CMK (cell line): ENCODE measurements around the gene FAM210B.
"Not testable (repeated sequence)": the region's sequence is repeated elsewhere in the genome, so short reads cannot be mapped to it uniquely, and the experiment has no call there.

Source experiments
- DNase-seq: peaks from one replicate; pipeline ENCODE4 v3.0.0-alpha.2; 2010; ENCODE audit warnings: low read depth

The FAM210B gene

DNA sequence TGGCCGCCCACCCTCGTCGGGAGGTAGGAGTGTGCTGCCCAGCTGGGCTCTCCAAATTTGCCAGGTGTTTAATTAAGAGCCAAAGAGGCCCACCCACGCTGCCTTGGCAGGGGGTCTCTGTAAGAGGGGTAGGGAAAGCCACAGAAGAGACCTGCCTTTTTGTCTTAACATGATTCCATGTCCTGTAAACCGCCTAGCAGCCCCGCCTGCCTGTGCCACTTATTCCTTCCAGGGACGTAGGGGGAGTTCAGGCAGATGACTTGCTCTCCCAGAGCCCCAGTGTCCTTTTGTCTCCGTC lies 2.1 kb downstream of the FAM210B start:
- DNase-seq, result no peak

DNA sequence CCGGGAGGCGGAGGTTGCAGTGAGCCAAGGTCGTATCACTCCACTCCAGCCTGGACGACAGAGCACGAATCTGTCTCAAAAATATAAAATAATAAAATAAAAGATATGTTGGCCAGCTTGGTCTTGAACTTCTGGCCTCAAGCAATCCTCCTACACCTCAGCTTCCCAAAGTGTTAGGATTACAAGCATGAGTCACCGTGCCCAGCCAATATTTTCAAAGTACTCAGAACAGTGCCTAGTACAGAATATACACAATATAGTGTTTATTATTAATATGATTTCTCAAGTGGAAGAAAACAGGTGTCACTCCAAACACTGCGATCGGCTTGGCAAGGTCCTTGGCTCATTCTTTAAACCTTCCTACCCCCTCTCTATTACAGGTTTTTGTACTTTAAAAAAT lies 3.1 kb downstream of the FAM210B start:
- no peak for DNase-seq

DNA sequence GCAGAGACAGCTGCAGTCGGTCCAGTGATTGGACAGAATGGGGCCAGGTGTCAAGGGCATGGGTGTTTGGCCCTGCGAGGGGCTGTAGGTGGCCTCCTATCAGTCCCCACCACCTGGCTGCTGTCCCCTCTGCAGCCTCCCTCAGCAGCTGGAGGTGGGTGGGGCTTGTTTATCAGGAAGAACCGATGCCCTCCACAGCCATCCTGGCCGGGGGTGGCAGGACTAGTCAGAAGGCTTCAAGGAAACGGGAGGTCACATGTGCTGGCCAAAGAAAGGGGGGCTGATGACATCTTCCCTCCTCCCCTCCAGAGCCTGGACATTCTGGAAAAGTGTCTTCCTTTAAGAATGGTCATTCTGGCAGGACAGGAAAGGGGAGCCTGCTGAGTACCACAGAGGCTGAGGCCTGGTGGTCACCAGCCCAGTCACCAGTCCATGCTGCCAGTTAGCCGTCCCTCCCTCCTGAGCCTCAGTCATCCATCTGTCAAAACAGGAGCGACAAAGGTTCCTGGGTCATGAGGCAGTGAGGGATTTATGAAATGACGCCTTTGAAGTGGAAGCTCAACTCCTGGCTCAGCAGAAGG lies 4.1 kb downstream of the FAM210B start:
- DNase-seq, result peak; percentile 87

DNA sequence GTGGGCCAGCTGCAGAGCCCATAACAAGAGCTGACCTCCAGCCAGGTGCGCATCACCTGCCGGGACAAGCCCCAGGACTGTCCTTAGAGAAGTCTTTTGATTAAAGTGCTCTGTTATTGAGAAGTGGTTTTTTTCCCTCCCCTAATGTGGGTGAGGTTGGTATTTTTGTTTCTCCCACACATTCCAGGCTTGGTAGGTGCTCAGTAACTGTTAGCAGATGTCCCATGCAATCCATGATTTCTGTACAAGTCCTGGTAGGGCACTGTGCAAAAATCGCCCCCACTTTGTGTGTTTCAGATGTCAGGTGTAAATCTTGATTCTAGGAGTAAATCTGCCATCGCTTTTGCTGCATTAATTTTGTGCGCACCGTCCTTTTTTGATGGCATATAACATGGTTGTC lies 4.7 kb downstream of the FAM210B start:
- DNase-seq, result no peak

DNA sequence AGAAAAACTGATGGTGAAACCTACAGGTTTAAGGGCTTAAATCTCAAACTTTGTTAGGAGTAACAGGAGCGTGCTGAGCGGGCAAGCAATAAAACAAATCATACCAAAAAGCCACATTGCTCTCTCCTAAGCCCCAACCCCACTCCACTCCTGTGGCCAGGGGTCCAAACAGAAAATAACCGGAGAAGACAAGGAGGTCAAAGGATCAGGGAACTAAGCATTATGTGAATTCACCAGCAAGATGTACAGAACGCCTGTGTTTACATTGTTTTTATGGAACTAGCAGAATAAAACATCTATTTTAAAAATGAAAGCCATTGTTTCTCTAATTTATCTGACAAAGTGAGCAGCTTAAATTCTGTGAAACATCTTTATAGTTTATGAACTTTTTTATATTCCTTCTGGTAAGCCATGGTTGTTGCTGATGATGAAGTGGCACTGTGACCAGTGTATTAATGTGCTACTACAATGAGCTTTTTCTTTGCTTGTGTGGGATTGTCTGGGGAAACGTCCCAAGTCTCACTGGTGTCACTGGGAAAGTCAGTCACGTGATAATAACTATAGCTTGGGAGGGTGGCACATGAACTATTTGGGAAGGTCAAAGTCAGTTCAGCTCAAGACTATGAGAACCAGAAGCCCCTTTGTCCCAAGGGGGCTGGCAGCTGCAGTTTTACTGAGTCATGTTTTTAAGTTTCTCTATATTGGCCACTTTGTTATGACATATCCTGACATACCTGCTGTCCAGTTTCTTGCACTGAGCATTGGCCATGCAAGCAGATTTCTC lies 9.8 kb downstream of the FAM210B start:
- no peak for DNase-seq

DNA sequence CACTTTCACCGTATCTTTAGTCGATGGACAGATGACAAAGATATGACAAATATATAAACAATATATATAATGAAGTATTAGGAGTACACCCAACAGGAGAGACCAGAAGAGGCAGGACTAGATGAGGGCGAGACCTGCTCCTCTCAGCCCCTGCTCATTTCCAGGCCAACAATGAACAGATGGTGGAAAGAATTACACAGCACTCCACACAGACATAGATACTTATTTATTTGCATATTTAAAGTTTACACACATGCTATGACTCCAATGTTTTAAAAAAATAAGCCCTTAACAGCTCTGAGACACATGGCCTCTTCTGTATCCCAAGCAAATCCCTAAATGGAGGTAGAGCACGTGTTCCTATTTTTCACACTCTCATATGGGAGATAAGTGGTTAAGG lies 10.4 kb downstream of the FAM210B start:
- no peak for DNase-seq

DNA sequence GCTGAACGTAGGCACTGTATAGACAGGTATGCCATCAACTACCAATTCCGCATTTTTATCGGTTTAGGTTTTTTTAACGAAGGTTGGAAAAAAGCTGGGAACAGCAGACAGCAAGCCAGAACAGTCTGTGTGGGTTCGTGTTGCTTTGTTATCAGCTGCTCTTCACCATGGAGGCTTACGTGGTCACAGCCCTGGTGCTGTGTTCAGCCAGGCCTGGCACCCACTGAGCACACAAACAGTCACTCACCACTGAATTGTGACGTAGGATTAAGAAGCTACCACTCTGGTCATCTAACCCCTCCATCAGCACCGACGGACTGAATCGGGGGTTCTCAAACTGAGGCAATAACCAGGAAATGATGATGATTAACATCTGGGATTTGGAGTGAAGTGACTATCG lies 13.2 kb downstream of the FAM210B start:
- no peak for DNase-seq

DNA sequence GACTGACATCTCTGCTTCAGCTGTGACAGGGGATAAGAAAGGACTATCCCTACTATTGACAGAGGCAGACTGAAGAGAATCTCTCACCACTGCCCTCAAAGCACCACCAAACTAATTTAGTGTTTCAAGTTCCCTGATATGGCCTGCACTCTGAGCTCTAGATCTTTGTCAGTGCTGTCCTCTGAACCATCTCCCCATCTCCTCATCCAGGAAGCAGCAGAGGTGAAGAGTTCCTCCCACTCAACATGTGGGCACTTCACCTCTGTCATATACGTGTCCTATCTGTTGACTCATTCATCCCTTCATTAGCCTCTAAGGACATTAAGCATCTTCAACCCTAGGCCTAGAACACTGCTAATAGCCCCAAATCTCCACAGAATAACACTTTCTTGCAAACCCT lies 14.1 kb downstream of the FAM210B start:
- DNase-seq, result no peak

DNA sequence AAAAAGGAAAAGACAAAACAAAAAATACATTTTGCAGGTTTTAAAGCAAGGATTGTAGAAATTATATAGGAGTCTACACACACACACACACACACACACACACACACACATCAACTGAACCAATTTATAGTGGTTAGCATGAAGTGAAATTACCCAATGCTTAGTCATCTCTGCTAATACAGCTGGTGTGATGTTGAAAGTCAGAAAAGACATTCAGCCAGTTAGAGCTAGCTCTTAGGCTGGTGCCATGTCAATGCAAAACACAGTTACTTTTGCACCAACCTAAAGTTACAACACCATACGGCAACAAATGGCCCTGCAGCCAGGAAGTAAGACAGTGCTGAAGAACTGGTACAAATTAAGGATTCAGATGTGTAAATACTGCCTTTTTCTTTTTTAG lies 15.2 kb downstream of the FAM210B start:
- no peak for DNase-seq

DNA sequence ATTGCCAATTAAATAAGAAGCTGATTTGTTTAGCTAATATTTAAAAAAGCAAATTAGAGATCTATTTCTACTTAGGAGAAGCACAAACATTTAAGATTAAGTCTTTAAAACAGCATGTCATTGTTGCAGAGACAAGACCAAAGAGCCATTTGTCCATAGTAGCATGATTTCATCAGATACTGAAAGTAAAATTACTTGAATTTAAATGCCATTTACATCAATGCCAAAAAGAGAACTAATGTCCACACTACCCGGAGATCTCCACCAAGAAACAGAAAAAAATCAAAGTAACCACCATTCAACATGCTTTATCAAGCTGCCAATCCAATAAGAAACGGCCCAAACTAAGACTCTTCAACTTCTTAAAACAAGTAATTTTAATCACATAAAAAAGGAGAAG lies 17.6 kb downstream of the FAM210B start:
- no peak for DNase-seq

DNA sequence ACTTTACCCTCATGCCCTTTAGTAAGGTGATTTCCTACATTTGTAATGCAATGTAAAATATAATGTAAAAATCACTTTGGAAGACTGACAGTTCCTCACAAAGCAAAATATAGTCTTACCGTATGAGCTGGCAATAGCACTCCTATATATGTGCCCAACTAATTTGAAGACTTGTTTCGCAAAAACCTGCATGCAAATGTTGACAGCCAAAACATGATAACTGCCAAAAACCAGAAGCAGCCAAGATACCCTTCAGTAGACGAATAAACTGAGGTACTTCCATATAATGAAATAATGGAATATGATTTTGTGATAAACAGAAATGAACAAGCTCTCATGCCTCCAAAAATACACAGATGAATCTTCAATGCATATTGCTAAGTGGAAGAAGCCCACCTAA lies 19.6 kb downstream of the FAM210B start:
- DNase-seq, result no peak

DNA sequence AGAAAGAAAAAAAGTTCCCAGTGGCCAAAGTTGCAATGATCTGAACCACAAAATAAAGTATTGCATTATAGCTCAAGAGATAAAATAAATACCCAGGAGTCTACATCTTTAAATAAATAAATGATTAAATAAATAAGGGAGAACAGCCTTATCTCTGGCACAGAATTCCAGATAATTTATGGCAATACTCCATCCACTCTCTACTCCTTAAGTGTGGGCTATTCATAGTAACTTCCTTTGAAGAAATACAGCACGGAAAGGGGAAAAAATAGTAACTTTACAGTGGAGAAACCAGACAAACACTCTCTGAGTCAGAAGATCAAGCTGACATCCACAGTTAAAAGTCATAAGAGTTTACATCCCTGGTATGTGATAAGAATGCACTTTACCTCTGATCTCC lies 21.6 kb downstream of the FAM210B start:
- no peak for DNase-seq

DNA sequence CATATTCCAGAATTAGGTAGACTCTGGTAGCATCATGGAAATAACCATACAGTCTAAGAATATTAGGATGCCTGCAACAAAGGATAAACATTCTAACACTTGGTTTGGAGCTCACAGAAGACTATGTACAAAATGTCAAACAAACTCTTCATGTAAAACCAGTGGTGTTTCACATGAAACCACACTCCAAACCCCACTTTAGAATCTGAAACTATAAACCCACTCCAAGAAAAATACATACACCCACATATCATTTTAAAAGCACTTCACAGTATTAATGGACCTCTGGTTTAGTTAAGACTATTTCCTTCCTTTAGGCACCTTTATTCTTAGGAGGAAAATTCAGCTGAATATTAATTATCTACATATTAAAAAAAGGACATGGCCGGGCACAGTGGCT lies 22.7 kb downstream of the FAM210B start:
- DNase-seq, result no peak

DNA sequence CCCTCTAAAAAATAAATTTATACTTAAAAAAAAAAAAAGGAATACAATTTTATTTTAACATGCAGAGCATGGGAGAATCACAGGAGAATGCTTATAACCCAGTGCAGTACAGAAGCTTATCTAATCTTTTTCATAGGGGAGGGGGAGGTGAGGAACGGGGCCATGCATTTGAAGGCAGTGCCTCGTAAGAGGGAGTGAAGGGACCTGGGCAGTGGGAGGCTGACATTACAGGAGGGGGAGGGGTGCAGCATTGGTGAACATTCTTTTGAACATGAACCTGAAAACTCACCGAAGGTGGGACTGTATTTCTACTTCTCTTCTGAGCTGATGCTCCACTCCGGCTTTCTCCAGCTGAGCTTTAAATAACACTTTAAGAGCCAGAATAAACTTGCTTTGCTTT lies 23.9 kb downstream of the FAM210B start:
- no peak for DNase-seq

DNA sequence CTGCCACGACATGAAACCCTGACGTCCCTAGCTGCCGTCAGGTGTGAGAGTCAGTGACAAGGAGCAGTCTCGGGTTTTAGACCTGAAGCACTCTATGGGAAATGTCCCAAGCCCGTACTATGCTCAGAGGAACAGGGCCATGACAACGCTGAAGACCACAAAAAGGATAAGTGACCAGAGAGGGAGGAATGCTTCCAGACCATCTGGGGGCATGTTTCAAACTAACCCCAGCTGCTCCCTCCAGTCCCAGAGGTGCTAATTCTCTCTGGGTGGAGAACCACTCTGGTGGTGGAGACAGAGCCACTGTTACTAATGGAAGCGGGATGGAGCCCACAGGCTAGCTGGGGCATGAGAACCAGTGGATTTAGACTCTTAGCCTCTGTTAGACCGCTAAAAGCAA lies 24.6 kb downstream of the FAM210B start:
- DNase-seq, result no peak

DNA sequence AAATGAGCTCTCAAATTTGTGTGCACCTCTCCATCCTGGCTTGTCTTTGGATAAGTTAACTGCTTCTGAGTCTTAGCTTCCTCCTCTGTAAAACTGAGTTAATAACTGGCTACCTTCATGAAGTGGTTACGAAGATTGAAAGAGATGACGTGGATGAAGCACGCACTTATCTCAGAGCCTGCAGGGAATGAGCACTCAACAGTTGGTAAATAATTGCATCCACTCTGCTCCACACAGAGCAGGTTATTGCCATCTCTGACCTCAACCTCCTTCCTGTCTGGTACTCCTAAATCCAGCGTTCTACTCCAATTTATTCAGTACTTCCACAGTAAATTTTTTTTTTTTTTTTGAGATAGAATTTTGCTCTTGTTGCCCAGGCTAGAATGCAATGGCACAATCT lies 26.4 kb downstream of the FAM210B start:
- no peak for DNase-seq

DNA sequence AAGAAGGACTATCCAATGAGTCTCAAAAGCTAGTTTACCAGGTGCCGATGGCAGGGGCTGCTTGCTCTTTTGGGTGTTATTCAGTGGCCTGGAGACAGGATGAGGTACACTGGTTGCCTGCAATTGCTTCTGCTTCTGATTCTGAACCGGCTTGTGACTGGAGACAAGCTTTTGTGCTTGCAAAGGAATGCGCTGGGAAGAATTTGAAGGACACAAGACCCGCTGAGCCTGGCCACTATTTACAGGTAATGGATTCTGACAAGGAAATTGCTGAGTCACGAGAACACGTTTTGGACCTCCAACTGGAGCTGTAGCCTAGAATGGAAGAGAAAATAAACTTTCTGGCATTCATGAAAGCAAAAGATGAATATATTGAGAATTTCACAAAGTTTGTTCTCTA lies 27.4 kb downstream of the FAM210B start:
- no peak for DNase-seq

DNA sequence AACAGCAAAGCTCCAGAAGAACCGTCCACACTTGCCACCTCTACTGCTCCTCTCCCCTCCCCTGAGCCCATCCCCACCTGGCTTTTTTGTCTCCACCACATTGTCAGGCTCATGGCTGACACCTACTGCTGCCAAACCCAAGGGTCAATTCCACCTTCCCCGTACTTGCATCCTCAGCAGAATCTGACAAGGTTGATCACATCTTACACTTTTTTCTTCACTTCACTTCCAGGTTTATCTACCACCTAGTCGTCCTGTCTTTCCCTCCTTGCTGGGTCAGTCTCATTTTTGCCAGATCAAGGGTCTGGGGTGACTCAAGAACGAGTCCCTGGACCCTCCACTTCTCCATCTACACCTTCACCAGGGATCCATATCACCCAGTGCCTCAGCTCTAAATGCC lies 30.1 kb downstream of the FAM210B start:
- no peak for DNase-seq

DNA sequence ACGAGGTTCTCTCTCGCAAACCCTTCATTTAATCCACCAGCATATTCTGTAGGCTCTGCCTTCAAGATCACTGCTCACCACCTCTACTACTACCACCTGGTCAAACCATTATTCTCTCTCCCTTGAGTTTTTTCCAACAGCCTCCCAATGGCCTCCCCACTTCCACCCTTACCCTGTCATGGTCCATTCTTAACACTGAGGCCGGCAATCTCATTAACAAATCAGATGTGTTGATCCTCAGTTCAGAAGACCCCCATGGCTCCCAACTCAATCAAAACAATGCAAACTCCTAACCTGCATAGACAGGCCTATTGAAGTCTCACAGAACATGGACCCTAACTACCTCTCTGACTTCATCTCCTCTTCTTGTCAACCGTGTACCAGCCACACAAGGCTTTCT lies 31.0 kb downstream of the FAM210B start:
- no peak for DNase-seq

DNA sequence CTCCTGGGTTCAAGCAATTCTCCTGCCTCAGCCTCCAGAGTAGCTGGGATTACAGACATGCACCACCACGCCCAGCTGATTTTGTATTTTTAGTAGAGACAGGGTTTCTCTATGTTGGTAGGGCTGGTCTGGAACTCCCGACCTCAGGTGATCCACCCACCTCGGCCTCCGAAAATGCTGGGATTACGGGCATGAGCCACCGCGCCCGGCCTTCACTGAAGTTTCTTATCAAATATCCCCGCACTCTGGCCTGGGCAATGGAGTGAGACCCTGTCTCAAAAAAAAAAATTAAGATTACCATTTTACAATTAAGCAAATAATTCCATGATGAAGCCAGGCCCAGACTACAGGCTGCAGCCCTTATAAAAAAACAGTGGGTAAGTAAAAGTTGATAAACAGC lies 31.6 kb downstream of the FAM210B start:
- DNase-seq, result not testable (repeated sequence)

DNA sequence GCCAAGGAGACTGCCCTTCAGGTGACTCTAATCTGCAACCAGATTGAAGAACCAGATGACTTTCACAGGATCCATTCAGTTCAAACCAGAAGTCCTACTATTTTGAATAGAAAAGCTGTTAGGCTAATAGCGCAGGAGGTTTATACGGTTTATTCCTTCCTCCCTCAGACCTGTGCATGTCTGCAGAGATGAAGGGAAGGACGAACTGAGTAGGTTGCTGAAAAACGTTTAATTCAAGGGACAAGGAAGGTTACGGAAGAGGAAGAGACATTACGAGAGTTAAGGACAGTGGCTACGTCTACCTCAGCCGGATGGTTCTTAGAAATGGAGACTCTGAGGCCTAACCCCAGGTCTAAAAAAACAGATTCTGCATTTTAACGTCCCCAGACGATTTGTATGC lies 32.3 kb downstream of the FAM210B start:
- DNase-seq, result no peak

DNA sequence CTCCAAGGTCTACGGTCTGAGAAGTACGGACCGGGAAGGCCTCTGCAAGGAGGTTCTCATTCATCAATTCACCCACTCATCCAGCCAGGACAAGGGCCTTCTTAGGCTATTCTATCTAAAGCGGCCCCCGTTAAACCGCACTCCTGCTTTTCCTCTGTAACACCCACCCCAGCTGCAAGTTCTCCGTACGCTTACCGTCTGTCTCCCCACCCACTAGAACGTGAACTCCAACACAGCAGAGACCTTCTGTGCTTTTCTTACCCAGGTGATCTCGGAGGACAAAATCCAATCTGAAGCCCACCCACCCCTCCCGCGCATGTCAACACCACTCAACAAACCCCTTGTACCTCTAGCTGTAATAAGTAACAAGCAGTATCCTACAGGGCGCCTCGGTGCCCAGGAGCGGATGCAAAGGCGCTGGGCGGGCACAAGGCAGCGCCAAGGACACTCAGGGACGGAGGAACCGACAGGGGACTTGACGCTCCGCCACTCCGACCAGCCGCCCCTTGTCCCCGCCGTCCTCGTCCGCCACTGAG lies 32.9 kb downstream of the FAM210B start:
- no peak for DNase-seq

DNA sequence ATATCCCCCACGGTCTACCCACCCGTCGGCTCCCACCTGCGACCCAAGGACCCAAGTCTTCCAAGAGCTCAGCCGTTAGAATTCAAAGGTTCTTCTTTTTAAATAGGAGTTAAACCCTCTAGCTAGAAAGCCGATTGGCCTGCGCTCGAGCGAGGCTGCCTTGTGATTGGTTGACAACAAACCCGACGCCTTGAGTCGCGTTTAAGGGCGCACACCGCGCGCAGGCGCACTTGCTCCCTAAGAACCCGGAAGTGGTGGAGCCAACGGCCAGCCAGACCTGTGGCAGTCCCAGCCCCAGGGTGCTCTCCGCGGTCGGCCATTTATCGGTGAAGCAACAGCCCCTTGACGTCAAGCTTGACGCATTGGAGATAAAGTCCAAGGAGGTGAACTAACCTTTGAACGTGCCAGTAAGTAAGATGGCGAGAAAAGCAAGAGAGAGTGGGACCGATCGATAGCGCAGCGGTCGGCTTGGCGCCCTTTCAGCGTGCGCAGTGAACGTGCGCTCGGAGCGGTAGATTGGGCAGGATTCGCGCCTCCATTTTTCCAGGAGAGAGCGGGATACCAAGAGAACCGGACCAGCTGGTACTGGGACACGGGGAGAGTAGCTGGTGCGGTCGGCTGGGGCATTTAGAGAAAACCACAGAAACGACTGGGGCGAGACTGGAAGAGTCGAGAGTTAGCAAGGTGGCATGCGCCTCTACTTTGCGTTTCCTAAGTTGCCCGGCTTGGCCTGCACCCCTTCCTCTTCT lies 33.5 kb downstream of the FAM210B start, which contains the start of the genes AURKA and CSTF1:
AURKA (minus strand) TSS at position 84 of the 749 bp plus-strand sequence. CDS start 4,018 bp downstream, outside the sequence.
CSTF1 (plus strand) TSS at position 514 of the 749 bp plus-strand sequence. CDS start 2,908 bp downstream, outside the sequence.
- DNase-seq, result peak; percentile 97
